Activated CD8-positive, alpha-beta memory T cell treated with anti-CD3 and anti-CD28 coated beads, Interleukin-2, amount 10 ng/mL, durations not matched to agents 7 days and 5 days (primary cell): ENCODE data around the gene TBXAS1. TPM values are rescaled to one million over a fixed set of nuclear protein-coding genes. Genes with fewer than 3 reads are reported as not detected.

Experiments
- ATAC-seq: fragments of 150-1000 bp; cut with Tn5 transposase; one replicate; pipeline ENCODE4 v1.10.0; 2021; ENCODE audit warnings: moderate library complexity
- CTCF ChIA-PET: fragments of 350-600 bp; sonication (Branson Sonifier 250); formaldehyde crosslinking; loops from one replicate; lab custom pipeline; 2021; ENCODE audit warnings: antibody characterized with exemption; lab: Charles Lee
- DNase-seq: peaks from one replicate; pipeline ENCODE4 v3.0.0-alpha.2; 2020
- H3K27ac Mint-ChIP-seq: one replicate; pipeline ENCODE4 v1.8.0; 2021; ENCODE audit warnings: mild to moderate bottlenecking, mixed read lengths
- H3K27me3 Mint-ChIP-seq: one replicate; pipeline ENCODE4 v1.8.0; 2021; ENCODE audit warnings: mixed read lengths
- H3K36me3 Mint-ChIP-seq: one replicate; pipeline ENCODE4 v1.8.0; 2021; ENCODE audit warnings: mild to moderate bottlenecking, mixed read lengths
- H3K4me1 Mint-ChIP-seq: one replicate; pipeline ENCODE4 v1.8.0; 2021; ENCODE audit warnings: mixed read lengths
- H3K4me3 Mint-ChIP-seq: one replicate; pipeline ENCODE4 v1.8.0; 2021; ENCODE audit warnings: mild to moderate bottlenecking, moderate library complexity, mixed read lengths
- H3K9me3 Mint-ChIP-seq: one replicate; pipeline ENCODE4 v1.8.0; 2022; ENCODE audit warnings: low read depth, mixed read lengths
- total RNA-seq, 2 experiments: library from RNA; stranded (reverse); gene quantifications; one replicate each; pipeline ENCODE4 v1.2.3, GENCODE V29; 2021

Gene TBXAS1
- total RNA-seq, 2 experiments from 2014 or later: 1.7 to 3.9 TPM

DNA sequence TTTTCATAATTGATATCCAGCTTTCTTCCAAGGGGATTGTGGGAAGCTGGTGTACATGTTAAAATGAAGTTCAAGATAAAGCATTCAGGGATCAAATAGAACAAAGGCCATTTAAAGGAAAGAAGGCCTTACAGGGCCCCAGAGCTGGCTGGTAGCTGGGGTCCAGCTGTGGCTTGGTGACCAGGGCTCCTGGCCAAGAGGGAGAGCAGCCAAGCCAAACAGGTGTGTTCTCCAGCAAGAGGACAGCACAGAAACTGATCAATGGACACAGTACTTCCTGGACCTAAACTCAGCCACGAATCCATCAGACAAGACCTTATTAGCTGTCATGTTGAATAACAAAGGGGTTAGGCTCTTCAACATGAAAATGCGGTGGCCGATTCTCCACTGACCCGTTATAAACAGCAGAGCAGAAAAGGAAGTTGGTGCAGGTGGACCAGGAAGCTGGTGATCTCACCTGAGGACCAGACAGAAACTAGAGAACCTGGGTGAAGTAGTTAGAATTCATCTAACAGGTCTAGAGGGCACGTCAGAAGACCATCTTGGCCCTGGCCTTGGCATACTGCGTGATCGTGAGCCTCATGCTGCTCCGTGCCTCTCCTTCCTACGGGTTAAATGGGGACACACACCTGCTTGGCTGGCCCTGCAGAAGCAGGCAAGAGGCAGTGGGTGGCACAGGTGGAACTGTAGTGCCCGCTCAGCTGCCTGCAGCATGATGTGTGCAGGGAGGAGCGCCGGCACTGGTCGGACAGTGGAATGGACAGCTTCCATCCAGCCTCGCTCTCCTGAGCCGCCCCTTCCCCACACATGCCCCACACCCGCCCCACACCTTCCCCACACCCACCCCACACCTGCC, 179.9 kb downstream of the TBXAS1 start:
- no peaks in the 10 kb centered on the region for H3K27me3 Mint-ChIP-seq

DNA sequence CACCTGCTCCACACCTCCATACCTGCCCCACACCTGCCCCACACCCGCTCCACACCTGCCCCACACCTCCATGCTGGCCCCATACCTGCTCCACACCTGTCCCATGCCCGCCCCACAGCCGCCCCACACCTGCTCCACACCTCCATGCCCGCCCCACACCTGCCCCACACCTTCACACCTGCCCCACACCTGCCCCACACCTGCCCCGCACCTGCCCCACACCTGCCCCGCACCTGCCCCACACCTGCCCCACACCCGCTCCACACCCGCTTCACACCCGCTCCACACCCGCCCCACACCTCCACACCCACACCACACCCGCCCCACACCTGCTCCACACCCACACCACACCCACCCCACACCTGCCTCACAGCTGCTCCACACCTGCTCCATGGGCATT, 180.7 kb downstream of the TBXAS1 start:
- no peak overlapping the region for H3K27ac Mint-ChIP-seq
- DNase-seq: no peak
- H3K4me3 Mint-ChIP-seq: no peak overlapping the region
- H3K9me3 Mint-ChIP-seq: no peaks in the 10 kb centered on the region
- no peaks in the 10 kb centered on the region for H3K36me3 Mint-ChIP-seq
- H3K27me3 Mint-ChIP-seq: no peaks in the 10 kb centered on the region
- H3K4me1 Mint-ChIP-seq: no peaks in the 10 kb centered on the region
- no peak for ATAC-seq
- CTCF ChIA-PET: interaction anchor here (1.1 kb wide), 1 partner anchor 364 kb away, joined by 3 read pairs; no protein-coding TSS in a partner anchor

More for the DNA sequence above, 179.9 kb downstream of the TBXAS1 start:
- H3K4me3 Mint-ChIP-seq: no peak overlapping the region
- DNase-seq (no peak), ATAC-seq (no peak)
- CTCF ChIA-PET: interaction anchor here (0.7 kb wide), 1 partner anchor 363 kb away, joined by 3 read pairs; no protein-coding TSS in a partner anchor
- H3K36me3 Mint-ChIP-seq: no peaks in the 10 kb centered on the region
- H3K9me3 Mint-ChIP-seq: no peaks in the 10 kb centered on the region
- no peaks in the 10 kb centered on the region for H3K4me1 Mint-ChIP-seq
- H3K27ac Mint-ChIP-seq: no peak overlapping the region

DNA sequence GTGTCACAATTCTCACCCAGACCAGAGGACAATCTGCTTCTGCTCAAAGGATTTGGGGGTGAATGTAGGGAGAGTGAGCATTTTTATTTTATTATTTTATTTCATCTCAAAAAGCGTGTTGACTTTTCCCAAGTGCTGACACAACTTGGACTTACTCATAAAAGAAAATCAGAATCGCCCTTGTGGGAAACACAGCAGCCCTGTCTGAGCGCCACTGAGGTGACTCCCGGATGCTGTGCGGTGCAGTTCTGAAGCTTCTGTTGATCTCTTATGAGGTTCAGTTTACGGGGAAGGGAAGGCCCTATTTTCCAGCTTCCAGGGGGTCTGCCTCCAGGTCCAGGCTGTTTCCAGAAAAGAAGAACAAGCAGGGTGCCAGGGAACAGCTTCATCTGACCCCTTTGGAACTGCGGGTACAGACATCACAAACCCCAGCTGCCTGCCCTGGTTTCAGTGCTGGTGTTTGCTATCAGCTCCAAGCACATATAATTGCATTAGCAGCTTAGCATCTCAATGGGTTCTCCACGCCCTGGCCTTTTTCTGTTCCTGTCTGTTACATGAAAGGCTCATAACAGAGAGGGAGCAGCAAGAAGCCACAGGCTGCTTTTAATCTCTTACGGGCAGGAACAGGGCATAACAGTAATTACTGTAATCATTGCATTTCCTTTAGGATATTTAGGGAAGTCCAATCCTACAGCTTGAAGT, 181.3 kb downstream of the TBXAS1 start:
- Mint-ChIP-seq H3K4me1 (no peaks in the 10 kb centered on the region), H3K9me3 (no peaks in the 10 kb centered on the region), H3K27me3 (no peaks in the 10 kb centered on the region), H3K27ac (no peak overlapping the region), H3K4me3 (no peak overlapping the region), H3K36me3 (no peaks in the 10 kb centered on the region)
- ATAC-seq: no peak
- CTCF ChIA-PET: interaction anchor here (1.1 kb wide), 1 partner anchor 365 kb away, joined by 3 read pairs; no protein-coding TSS in a partner anchor
- no peak for DNase-seq

DNA sequence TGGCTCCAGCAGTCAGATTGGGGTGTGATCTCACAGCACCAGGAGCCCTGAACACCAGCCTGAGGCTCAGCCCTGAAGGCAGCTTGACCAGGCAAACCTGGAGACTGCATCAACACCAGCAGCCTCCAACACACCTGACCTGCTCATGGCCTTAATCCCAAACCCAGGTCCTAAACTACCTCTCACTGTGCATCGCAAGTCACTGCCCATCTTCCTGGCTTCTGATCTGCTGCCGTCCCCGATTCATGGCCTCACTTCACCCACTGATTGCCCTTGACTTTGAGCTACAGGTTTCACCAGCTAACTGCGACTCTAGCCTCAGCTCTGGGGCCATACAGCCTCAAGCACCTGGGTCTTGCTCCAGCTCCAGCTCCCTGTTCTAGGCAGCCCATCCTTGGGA, 184.6 kb downstream of the TBXAS1 start:
- no peak overlapping the region for H3K4me3 Mint-ChIP-seq
- H3K4me1 Mint-ChIP-seq: no peaks in the 10 kb centered on the region
- H3K36me3 Mint-ChIP-seq: no peaks in the 10 kb centered on the region
- CTCF ChIA-PET: interaction anchor here (1.2 to 1.5 kb wide), 2 partner anchors 21 to 368 kb away, joined by 3 read pairs; no protein-coding TSS in a partner anchor
- H3K27ac Mint-ChIP-seq: no peak overlapping the region
- ATAC-seq (no peak), DNase-seq (no peak)
- no peaks in the 10 kb centered on the region for H3K9me3 Mint-ChIP-seq
- no peaks in the 10 kb centered on the region for H3K27me3 Mint-ChIP-seq

DNA sequence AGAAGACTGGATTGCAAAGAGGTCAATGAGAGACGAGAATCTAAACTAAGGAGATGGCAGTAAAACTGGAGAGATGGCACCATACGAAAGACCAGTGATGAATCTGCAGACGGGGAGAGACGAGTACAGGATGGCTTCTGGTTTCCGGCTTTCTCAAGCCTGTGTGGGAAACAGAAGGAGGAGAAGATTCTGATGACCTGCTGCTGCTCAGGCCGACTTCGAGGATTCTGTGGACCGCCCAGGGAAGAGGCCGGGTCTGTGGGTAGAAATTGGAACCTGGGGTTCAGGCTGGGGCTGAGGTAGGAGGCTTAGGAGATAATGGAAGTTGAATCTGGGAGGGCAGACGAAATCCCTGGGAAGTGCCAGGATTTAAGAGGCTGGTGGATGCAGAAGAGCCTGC, 185.1 kb downstream of the TBXAS1 start:
- Mint-ChIP-seq H3K4me3 (no peak overlapping the region), H3K4me1 (no peaks in the 10 kb centered on the region), H3K36me3 (no peaks in the 10 kb centered on the region), H3K9me3 (no peaks in the 10 kb centered on the region), H3K27ac (no peak overlapping the region), H3K27me3 (no peaks in the 10 kb centered on the region)
- no peak for ATAC-seq
- CTCF ChIA-PET: interaction anchor here (0.6 to 1.5 kb wide), 3 partner anchors 8 to 369 kb away, joined by 3 read pairs; no protein-coding TSS in a partner anchor
- DNase-seq: no peak

DNA sequence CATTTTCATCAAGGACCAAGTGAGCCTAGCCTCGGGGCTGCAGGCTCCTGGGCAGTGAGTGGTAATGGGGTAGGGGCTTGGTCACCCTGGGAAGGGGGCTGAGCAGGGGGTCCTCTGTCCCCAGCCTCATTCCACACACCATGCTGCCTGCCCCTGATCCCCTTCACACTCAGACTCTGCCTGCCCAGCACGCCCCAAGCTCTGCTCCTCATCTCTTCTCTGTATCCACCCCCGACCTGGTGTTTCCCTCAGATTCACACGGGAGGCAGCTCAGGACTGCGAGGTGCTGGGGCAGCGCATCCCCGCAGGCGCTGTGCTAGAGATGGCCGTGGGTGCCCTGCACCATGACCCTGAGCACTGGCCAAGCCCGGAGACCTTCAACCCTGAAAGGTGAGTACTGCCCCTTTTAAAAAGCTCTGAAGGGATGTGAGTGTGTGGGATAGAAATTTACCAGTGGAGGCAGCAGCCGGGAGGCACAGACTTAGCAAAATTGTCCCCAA, 186.5 kb downstream of the TBXAS1 start:
- H3K4me1 Mint-ChIP-seq: no peaks in the 10 kb centered on the region
- no peaks in the 10 kb centered on the region for H3K36me3 Mint-ChIP-seq
- no peaks in the 10 kb centered on the region for H3K9me3 Mint-ChIP-seq
- H3K27ac Mint-ChIP-seq: no peak overlapping the region
- H3K27me3 Mint-ChIP-seq: no peaks in the 10 kb centered on the region
- ATAC-seq: no peak
- no peak for DNase-seq
- CTCF ChIA-PET: interaction anchor here (1.1 kb wide), 1 partner anchor 370 kb away, joined by 3 read pairs; no protein-coding TSS in a partner anchor
- no peak overlapping the region for H3K4me3 Mint-ChIP-seq

DNA sequence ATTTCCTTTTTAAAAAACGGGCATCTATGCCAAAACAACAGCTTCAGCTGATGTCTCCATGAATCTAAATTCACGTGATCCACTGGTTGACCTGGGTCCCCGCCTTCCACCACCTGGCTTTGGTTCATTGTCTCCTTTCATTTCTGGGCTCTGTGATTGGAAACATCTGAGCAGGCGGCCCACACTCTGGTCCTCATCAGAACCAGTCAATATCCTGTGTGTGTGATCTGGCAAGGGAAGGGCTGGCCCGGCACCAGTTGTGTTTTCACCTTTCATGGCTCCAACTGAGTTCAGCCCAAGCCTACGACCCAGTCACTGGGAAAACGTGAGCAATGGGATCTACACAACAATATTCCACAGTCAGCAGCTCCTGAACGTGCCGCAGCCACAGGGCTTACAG, 187.5 kb downstream of the TBXAS1 start:
- H3K9me3 Mint-ChIP-seq: no peaks in the 10 kb centered on the region
- H3K4me3 Mint-ChIP-seq: no peak overlapping the region
- H3K27me3 Mint-ChIP-seq: no peaks in the 10 kb centered on the region
- peaks cover under 1% of the 10 kb centered on the region for H3K36me3 Mint-ChIP-seq
- no peak for DNase-seq
- CTCF ChIA-PET: interaction anchor here (1.1 kb wide), 1 partner anchor 12 kb away, joined by 3 read pairs; no protein-coding TSS in a partner anchor
- ATAC-seq: no peak
- H3K27ac Mint-ChIP-seq: no peak overlapping the region
- no peaks in the 10 kb centered on the region for H3K4me1 Mint-ChIP-seq

DNA sequence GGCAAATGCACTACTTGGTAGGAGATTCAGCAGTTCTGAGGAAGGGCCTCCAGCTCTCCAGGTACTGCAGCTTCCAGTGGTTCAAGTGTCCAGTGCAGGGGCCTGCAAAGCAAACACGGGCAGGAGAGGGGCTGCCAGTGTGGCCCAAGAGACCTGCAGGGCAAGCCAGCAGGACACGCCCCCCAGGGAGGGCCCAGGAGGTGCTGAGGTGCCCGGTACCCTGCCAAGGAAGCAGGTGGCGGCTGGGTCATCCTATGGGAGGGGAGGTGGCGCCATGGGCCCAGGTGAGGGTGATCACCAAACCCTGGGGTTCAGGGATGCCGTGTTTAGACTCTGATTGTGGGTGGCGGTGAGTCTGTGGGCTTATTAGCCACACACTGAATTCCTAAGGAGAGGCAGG, 188.0 kb downstream of the TBXAS1 start:
- Mint-ChIP-seq H3K4me3 (no peak overlapping the region), H3K27me3 (no peaks in the 10 kb centered on the region), H3K36me3 (peaks cover 5% of the 10 kb centered on the region), H3K9me3 (no peaks in the 10 kb centered on the region), H3K27ac (no peak overlapping the region), H3K4me1 (no peaks in the 10 kb centered on the region)
- CTCF ChIA-PET: interaction anchor here (1.1 kb wide), 1 partner anchor 13 kb away, joined by 3 read pairs; no protein-coding TSS in a partner anchor
- no peak for ATAC-seq
- no peak for DNase-seq

DNA sequence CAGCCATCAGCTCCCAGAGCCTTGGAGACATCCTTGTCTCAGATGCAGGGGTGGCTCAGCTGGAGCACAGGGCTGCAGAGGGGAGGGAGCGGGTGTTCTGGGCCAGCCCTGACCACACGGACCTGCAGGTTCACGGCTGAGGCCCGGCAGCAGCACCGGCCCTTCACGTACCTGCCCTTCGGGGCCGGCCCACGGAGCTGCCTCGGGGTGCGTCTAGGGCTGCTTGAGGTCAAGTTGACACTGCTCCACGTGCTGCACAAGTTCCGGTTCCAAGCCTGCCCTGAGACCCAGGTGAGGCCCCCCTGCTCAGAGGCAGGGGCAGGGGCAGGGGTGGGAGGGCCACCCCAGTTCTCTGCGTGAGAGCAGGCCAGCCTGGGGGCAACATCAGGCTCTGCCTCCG, 188.5 kb downstream of the TBXAS1 start:
- Mint-ChIP-seq H3K36me3 (peaks cover 9% of the 10 kb centered on the region), H3K4me3 (no peak overlapping the region), H3K9me3 (no peaks in the 10 kb centered on the region), H3K4me1 (no peaks in the 10 kb centered on the region), H3K27ac (no peak overlapping the region), H3K27me3 (no peaks in the 10 kb centered on the region)
- DNase-seq: no peak
- no peak for ATAC-seq
- CTCF ChIA-PET: no interaction called here

DNA sequence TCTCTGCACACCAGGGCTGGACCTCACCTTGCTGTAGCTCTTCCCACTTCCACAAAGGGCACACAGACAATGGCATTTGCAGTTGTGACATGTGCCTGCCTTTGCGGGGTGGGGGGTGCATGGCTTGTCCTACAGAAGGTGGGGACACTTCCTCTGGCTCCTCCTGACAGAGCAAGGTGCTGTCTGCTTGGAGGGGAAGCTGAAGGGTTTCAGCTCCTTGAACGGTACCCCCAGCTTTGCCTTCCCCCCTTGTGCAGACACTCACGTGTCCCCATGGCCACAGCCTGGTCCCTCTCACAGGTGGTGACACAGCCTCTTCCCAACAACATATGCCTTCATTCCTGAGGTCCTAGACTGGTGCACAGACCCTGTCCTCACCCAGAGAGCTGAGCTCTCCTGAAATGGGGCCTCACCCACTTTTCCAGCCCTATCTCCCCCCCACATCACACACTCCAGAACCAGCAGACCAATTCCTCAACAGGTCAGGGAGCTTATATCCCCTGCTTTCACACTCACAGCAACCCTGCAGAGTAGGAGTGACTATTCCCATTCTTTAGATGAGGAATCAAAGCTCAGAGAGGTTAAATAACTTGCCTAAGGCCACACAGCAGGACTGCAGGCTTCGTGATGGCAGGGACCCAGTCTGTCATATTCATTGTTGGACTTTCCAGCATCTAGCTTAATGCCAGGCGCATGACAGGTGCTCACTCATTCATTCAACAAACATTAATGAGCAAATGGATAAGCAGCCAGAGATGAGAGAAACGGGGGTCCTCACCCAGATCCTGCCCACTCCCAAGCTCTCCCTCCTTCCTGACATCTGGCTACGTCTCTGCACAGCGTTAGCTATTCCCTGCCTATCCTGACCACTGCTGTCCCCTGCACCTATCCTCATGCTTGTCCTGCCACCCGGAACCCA, 189.3 kb downstream of the TBXAS1 start:
- Mint-ChIP-seq H3K9me3 (no peaks in the 10 kb centered on the region), H3K4me1 (no peaks in the 10 kb centered on the region)
- CTCF ChIA-PET: interaction anchor here (0.9 kb wide), 1 partner anchor 16 kb away, joined by 3 read pairs; no protein-coding TSS in a partner anchor

DNA sequence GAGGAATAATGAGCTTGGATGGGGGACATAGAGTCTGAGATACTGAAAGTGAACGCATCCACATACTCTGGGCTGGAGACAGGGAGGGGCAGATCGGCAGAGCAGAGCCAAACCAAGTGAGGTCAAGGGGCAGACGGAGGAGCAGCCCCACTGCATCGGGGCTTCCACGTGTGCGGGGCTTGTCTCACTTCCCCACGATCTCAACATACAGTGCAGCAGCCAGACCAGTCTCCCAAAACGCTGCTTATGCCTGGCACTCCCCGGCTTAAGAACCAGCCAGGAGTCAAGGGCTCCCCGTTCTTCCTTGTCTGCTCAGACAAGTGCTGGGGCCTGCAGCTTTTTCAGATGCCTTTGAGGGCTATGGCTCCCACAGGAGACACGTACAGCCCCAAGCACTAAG, 190.1 kb downstream of the TBXAS1 start:
- Mint-ChIP-seq H3K27me3 (no peaks in the 10 kb centered on the region), H3K4me1 (no peaks in the 10 kb centered on the region), H3K36me3 (peaks cover 24% of the 10 kb centered on the region), H3K9me3 (no peaks in the 10 kb centered on the region), H3K27ac (no peak overlapping the region), H3K4me3 (no peak overlapping the region)
- ATAC-seq: no peak
- no peak for DNase-seq
- CTCF ChIA-PET: no interaction called here

More for the DNA sequence above, 189.3 kb downstream of the TBXAS1 start:
- no peak overlapping the region for H3K27ac Mint-ChIP-seq
- DNase-seq (no peak), ATAC-seq (no peak)
- H3K4me3 Mint-ChIP-seq: no peak overlapping the region
- H3K27me3 Mint-ChIP-seq: no peaks in the 10 kb centered on the region
- peaks cover 17% of the 10 kb centered on the region for H3K36me3 Mint-ChIP-seq

DNA sequence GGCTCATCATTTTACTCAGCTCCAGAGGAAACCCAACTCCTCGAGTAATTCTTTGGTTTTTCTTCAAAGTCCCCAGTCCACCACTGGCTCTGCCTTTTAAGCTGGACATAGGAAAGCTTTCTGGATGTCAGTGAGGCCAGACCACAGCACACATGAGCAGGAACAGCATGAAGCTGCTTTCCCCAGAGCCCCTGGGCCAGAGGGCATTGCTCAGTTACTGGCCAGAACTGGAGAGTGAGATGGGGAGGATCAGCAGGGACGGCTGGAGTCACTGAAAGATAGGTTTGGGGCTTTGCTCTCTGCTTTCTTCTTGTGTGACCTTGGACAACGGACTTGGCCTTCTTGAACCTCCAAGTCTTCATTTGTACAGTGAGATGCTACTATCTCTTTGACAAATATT, 190.5 kb downstream of the TBXAS1 start:
- no peak for DNase-seq
- H3K9me3 Mint-ChIP-seq: no peaks in the 10 kb centered on the region
- no peak overlapping the region for H3K4me3 Mint-ChIP-seq
- ATAC-seq: no peak
- H3K36me3 Mint-ChIP-seq: peaks cover 28% of the 10 kb centered on the region
- H3K27ac Mint-ChIP-seq: no peak overlapping the region
- CTCF ChIA-PET: no interaction called here
- no peaks in the 10 kb centered on the region for H3K27me3 Mint-ChIP-seq
- H3K4me1 Mint-ChIP-seq: no peaks in the 10 kb centered on the region
